ENCODE data around the gene ZNF619.
A peak's percentile ranks its signal among the peaks of the same experiment; 100 is the strongest.
"Not testable (repeated sequence)": the region's sequence is repeated elsewhere in the genome, so short reads cannot be mapped to it uniquely, and the experiment has no call there.

Gene ZNF619

DNA sequence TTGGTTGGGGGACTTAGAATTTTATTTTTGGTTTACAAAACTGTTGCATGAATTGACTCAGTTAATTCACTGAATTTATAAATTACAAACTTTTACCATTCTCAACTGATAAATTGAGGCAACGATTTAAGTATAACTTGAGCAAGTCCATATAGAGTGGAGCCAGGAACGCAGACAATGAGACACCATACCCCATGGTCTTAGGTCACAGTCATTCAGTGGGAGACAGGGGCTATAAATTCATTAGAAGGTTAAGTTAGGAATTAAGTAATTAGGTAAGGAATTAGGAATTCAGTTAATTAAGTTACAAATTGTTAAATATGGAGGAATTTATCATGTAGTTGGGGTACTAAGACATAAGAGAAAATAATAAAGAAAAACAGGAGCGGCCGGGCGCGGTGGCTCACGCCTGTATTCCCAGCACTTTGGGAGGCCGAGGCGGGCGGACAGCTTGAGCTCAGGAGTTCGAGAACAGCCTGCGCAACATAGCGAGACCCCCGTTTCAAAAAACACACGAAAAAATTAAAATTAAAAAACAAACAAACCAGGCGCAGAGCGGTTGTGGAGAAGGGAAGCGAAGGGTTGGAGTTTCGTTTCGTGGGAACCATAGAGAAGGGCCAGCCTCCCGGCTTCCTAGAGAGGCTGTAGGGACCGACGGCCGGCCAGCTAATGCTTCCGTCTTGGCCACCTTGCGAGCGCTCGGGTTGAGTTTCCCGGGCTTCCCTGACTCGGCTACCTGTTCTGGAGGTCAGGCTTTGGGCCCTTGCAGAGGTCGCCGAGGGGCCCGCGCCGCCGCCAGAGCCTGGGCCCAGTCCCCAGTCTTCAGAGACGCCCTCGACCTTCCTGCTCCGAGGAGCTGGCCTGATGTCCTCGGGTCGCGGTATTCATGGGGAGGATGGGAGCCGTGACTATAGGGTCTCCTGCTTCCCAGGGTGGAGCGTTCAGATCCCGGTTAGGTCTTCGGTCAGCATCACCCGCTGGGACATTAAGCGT lies at the start of gene ZNF619:
ZNF619 (plus strand) TSS at position 645 of the 993 bp plus-strand sequence. CDS start 858 bp downstream, outside the sequence.
- DNase-seq = peak in 1 of 2 experiments; percentile 37

DNA sequence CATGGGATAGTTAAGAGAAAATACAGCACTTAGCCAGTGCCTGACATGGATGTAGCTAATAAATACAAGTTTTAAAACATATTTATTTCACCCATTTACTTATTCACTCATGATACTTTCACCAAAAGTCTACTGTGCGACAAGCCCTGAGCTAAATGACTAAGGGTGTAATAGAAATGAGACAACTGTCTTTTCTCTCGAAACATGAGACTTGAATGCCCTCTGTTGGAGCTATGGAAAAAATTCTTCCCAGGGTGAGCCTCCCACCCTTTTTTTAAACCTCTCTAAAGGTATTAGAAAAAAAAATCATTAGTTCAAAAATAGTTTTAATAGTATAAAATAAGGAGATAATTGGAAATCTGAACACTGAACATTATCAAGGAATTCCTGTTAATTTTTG lies 44.1 kb upstream of the ZNF619 start:
- no peak for DNase-seq

DNA sequence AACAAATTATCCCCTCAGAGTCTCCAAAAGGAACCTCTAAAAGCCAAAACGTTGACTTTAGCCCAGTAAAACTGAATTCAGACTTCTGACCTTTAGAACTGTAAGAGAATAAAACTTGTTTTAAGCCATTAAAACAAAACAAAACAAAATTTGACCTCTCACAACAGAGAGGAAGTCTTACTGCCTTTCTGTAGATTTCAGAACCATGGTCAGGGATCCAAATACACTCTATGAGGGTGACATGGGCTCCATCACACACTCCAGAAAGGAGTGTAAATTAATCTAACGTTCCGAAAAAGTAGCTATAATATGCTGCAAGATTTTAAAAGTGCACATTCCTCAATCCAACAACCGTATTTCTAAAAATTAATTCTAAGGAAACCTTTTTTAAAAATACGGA lies 39.0 kb upstream of the ZNF619 start:
- no peak for DNase-seq

DNA sequence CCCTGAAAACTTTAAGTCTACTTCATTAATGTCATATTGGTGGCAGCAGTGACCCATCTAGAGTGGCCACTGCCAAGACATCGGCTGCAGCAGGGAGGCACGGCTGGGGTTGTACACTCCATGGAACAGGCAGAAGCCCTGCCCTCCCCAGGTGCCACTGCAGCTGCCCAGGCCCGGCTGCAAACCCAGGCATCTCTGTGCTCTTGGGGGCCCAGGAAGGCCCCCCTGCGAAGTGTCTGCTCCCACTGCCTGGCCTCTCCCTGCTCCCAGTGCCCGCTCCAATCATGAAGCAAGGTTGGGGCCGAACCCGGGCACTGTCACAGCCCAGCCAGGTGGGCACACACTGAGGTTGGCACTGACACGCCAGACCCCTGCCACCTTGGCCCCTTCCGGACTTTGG lies 31.9 kb upstream of the ZNF619 start:
- no peak for DNase-seq

DNA sequence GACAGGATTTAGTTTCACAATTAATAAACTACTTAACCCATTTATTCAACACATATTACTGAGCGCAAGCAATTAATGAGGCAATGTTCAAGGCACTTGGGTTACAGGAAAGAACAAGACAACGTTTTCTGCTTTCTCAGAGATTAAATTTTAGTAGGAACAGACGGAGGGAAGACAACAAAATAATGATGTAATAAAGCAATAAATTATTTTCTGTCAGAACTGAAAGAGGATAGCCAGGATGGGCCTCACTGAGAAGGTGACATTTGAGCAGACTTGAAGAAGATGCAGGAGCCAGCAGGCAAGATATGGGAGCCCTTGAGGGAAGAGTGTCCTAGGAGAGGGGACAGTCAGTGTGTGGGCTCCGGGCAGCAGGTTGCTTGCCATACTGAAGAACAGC lies 31.0 kb upstream of the ZNF619 start:
- DNase-seq = no peak

DNA sequence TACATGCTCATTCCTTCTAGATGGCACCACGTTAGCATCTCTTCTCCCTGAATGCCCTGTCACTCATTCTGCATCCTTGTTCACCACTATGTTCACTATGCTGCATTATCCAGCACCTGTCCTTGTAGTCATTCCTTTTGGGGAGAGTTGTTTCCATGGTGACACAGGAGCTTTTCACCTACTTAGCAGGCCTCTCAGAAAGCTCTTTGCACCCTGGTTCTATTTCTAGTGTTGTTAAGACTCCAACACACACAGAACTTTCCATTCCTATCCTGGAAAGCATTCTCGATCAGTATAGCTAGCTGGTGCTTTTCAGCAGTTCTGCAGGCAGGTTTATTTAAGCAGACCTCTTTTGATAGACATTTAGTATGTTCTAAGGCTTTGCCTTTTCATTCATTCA lies 26.5 kb upstream of the ZNF619 start:
- no peak for DNase-seq

DNA sequence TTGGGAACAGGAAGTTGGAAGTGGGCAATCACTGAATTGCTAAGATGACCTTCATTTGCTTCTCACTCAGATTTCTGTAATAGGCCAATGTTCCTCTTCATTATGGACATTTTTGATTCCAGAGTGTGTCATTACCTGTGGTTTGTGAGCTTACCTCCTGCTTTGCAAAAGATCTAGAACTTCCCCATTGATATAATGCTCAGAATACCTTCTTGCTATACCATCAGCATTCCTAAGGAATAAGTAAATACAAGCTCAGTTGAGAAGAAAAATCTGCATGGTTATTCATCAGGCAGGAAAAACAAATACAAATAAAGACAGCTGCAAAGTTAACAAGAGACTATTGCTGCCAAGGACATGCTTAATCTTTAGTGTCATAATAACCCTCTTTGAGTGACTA lies 25.4 kb upstream of the ZNF619 start:
- no peak for DNase-seq

DNA sequence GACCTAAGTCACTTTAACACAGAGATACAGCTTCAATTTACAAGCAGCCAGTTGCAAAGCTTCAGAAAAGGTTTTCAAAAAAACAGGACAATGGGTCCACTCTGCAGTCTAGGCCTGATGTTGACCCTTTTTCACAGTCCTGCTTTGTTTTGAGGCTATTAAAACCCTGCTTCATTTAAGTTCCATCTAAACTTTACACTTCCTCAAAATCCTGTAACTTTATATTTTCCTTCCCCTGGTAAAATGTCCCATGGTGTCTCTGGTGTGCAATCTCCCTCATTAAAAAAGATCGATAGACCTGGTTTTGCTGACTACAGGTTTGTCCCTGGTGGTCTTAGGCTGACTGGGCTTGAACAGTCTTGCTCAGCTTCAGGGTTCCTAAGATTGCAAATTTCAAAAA lies 24.9 kb upstream of the ZNF619 start:
- DNase-seq = no peak

DNA sequence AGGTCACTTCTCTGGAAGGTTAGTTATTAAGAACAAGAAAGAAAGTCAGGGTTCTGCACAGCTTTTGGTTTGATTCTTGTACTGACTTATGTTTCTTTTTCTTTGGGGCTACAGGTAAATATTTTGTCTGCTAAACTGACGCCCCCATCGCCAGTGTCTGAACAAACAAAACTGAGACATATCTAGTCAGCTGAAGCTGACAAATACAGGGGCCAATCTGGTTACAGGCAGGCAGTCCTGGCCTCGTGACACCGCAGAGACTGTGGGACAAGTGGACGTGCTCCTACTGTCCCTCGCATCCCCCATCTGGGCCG lies 24.4 kb upstream of the ZNF619 start:
- no peak for DNase-seq

DNA sequence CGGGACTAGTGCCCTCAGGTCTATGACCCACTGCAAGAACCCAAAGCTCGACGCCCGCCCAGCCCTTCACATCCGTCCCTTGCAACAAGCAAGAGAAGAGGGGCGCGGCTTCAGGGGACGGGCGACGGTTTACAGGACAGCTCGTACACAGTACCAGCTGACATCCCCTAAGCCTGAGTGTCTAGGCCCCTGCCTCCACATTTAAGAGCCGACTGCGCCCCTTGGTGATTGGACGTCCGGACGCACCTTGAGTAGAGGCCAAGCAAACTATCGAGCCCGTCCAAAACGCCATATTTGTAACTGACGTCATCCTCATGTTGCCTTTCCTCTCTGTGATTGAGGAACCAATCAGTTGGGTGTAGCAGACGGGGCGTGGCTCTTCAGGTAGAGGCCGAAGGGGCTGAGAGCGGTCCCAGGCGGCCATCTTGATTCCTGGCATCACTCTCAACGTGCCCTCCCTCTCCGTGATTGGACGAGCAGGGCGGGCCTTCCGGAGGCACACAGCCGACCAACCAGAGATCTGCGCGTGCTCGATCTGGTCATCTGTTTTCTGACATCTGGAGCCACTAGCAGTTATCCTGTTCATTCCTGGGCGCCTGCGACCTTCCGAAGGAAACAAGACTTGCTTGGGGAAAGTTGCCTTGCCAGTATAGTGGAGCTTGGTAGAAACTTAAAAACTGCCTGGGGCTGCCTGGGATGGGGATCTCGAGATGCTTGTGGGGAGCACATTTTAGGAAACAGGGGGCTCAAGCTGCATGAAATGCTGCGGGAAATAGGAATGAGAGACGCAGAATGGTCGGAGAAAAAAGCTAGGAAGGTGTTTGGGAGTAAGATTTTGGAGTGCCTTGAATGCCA lies 23.8 kb upstream of the ZNF619 start:
- peak; percentile 96 to 99 for DNase-seq

DNA sequence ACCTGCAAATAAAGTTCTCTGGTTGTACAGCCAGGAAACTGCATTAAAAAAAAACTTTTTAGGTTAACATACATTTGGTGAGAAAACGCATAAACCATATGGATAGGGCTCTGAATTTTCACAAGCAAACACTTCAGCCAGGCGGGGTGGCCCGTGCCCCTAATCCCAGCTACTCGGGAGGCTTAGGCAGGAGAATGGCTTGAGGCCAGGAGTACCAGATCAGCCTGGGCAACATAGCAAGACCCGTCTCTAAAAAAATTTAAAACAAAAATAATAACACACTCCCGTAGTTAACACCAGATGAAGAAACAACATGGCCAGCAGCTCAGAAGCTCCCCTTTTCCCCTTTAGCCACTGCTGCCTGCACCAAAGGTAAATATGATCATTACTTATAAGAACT lies 23.0 kb upstream of the ZNF619 start:
- no peak for DNase-seq

DNA sequence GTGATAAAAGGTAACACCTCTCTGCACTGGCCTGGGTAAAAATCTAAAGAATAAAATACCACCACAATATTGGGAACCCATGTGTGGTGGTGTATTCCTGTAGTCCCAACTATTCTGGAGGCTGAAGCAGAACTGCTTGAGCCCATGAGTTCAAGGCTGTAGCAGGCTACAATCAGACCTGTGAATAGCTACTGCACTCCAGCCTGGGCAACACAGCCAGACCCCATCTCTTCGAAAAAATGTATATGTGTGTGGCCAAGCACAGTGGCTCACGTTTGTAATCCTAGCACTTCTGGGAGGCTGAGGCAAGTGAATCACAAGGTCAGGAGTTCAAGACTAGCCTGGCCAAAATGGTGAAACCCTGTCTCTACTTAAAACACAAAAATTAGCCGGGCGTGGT lies 21.6 kb upstream of the ZNF619 start:
- no peak for DNase-seq

DNA sequence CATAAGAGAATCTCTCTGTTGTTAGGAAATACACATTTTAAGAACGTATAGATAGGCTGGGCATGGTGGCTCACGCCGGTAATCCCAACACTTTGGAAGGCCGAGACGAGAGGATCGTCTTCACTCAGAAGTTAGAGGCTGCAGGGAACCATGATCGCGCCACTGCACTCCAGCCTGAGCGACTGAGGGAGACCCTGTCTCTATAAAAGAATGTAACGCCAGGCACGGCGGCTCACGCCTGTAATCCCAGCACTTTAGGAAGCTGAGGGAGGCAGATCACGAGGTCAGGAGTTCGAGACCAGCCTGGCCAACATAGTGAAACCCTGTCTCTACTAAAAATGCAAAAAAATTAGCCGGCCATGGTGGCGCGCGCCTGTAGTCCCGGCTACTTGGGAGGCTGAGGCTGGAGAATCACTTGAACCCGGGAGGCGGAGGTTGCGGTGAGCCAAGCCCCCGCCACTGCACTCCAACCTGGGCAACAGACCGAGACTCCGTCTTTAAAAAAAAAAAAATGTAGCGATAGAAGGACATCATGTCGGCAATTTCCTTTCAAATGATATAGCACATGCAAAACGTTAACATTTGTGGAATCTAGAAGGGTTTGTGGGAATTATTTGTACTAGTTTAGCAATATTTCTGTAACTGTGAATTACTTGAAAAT lies 20.5 kb upstream of the ZNF619 start:
- DNase-seq = no peak

DNA sequence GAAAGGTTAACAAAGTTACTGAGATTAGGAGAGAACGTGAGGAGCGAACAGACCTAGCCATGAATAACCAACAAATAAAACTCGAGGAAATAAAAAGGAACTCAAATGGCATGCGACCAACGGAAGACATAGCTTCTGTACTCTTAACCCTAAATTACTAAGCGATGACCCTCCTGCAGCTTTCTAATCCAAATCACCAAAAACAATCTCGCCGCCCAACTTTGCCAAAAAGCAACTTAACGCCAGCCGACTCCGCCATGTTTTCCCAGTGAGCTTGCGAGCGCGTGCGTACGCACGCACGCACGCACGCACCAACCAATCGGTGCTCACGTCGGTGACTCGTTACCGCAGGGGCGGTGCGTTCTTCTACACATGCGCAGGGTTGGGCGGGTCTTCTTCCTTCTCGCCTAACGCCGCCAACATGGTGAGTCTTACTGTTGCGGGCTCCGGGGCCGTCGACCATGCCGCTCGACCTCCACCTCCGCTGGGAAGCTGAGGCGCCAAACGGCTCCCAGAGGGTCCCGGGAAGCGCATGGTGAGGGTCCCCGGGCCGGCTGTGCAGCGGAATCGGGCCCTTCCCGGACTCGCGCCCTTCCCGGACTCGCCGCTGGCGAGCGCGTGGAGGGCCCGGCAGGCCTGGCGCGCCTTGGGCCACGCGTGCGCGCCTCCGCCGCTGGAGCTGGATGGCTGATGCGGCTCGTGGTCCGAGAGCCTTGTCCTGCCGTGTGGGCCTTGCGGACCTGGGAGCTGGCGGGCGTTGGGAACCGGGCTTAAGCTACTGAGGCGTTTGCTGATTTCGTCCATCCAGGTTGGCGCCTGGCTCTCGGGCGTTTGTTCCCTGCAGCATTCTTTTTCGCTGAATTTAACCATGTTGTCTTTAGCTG lies 19.7 kb upstream of the ZNF619 start, which contains the start of gene RPL14:
RPL14 (plus strand) TSS at position 400 of the 884 bp plus-strand sequence; CDS start at position 533, 133 bp downstream.
- DNase-seq = peak; percentile 72 to 84

DNA sequence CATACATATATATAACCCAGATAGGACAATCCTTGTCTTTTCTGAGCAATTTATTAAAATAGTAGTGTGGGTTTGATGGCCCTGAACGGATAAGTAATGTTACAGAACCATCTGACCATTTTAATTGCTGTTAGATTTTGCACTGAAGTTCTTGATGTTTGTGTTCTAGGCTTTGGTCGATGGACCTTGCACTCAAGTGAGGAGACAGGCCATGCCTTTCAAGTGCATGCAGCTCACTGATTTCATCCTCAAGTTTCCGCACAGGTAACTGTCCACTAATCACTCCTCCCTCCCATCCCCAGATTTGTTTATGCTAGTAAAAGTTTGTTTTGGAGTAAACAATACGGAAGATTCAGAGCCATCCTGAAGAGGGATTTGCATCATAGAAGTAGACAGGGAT lies 18.4 kb upstream of the ZNF619 start:
- no peak for DNase-seq

DNA sequence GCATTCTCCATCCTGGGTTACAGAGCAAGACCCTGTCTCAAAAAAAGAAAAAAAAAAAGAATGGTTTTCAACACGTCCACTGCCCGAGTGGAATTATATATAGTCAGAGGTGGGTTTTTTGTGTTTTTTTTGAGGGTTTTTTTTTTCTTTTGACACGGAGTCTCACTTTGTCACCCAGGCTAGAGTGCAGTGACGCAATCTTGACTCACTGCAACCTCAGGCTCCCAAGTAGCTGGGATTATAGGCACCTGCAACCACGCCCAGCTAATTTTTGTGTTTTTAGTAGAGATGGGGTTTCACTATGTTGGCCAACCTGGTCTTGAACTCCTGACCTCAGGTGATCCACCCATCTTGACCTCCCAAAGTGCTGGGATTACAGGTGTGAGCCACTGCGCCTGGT lies 16.4 kb upstream of the ZNF619 start:
- not testable (repeated sequence) for DNase-seq

DNA sequence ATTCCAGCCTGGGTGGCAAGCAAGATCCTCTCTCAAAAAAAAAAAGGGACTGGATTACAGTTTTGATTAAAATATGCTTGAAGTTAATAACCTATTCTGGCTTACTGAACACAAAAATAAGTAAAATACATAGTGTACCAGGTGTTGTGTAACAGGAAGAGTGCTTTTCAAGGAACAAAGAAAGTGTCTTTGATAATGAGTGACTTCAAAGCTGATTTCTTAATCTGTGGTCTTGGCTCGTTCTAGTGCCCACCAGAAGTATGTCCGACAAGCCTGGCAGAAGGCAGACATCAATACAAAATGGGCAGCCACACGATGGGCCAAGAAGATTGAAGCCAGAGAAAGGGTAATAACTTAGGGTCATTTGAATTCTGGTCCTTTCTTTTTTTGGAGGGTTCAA lies 15.8 kb upstream of the ZNF619 start:
- DNase-seq = no peak

DNA sequence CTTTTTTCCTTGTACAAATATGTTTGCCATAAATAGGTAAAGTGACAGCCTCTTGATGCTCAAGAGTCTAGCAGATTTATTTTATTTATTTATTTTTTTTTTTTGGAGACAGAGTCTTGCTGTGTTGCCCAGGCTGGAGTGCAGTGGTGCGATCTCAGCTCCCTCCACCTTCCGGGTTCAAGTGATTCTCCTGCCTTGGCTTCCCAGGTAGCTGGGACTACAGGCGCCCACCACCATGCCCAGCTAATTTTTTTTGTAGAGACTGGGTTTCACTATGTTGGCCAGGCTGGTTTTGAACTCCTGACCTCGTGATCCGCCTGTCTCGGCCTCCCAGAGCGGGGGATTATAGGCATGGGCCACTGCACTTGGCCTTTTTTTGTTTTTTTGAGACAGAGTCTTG lies 14.1 kb upstream of the ZNF619 start:
- not testable (repeated sequence) for DNase-seq

DNA sequence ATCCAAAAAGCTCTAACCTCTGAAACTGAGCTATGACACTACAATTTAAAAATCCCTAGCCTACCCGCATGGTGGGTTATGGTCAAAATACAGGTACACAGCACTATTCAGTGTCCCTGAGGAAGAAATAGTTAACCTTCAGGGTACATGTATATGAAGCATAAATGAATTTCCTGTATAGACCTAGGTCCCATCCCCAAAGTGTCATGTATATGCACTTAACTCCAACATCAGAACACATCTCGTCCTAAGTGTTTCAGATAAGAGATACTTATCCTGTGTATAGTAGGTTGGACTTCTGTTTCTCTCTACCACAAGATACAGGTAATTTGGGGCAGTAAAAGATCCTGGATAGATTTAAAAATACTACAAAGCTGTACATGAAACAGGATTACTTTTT lies 13.3 kb upstream of the ZNF619 start:
- no peak for DNase-seq

DNA sequence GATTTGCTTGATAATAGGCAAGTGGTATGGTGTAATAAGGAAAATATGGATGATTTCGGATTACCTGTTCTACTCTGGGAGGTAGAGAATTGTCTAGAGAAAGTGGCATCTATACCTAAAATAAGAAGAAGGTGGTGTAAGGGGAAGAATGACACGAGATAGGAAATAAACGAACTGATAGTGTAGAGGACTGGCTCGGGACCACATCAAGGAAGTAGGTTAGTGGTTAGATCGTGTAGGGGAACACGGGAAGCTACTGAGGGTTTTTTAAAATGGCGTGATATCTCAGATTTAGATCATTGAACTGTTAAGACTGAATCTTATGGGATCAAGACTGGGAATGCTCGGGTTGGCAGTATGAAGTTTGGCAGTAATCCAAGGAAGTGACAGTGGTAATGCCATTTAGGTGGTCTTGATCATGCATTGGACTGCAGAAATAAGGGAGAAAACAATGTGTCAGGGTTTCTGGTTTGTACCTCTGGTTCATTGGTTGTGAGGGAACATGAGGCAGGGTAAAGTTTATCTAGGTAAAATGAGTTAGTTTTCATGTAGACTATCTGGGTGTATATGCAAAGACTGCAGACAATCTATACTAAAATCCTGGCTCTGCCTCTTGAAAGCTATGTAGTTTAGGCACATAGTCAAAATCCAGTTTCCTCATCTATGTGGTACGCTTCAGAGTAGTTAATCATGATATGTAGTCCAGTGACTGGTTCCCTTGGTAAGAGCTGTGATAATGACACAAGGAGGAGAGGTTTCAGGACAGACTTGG lies 12.4 kb upstream of the ZNF619 start:
- no peak for DNase-seq

DNA sequence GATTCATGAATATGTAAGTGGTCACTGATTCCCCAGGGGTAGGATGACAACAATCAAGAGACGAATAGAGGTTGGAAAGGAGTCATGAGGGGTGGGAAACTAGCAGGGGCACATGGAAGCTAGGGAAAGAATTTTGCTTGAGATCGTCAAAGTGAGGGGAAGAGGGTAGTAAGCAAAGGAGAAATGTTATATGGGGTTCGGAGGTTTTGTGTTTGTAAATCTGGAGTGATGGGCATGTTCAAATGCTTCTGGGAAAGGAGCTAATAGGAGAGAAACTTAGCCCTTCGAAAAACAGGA lies 11.9 kb upstream of the ZNF619 start:
- DNase-seq = no peak

DNA sequence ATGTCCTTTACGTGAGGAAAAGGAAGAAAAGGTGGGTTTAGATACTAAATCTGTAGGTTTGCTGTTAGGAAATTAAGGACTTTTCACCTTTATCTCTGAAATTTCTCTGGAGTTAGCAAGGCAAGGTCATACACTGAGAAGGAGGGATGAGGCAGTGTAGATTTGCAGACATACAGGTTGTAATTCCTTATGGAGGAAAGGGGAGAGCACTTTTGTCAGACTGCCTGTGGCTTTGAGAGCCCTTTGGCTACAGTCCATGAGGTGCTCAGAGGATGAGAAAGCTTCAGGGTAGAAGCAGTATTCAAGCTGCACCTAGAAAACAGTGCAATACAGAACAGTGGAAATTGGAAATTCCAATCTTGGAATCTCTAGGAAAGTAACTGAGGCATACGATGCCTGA lies 11.5 kb upstream of the ZNF619 start:
- DNase-seq = no peak

Measured in cerebellar nuclear complex (tissue), 1 donor.